Esophagus muscularis mucosa (tissue), 4 donors: ENCODE measurements around the gene CD79A.

Experiments used
- CTCF ChIP-seq, 3 experiments: fragments of 200-600 bp in 2 of 3; fragments of 450-650 bp in 1 of 3; sonication (generic) in 2 of 3; IDR thresholded peaks; one replicate each; pipeline ENCODE4 v1.5.1; 2017 to 2019; ENCODE audit warnings: antibody characterized with exemption in 3 of 3, mild to moderate bottlenecking in 2 of 3, moderate library complexity in 1 of 3
- EP300 ChIP-seq: sonication (generic); formaldehyde crosslinking; IDR thresholded peaks from one replicate; pipeline ENCODE4 v1.6.1; 2017; ENCODE audit warnings: antibody characterized with exemption
- POLR2A ChIP-seq: fragments of 450-650 bp; IDR thresholded peaks from one replicate; pipeline ENCODE4 v1.6.1; 2017; ENCODE audit warnings: antibody characterized with exemption, moderate library complexity, mild to moderate bottlenecking, low read depth

- TF ChIP-seq POLR2A, result no peak
- no peak for TF ChIP-seq CTCF (IDR thresholded peaks at IDR 0.05)
- no peak for TF ChIP-seq EP300
Observed at GRCh38 chr19:41919948-41920712, 43.1 kb downstream of the CD79A start.
